ENCODE data around the gene NUDT13. TPM values are rescaled to one million over a fixed set of nuclear protein-coding genes. Genes with fewer than 3 reads are reported as not detected.

NUDT13 gene
- total RNA-seq, 4 donors from 2014 or later, result 1.3 to 3.4 (median 2.5) TPM

- intact Hi-C loops (cut with DNase I), result no loop called here
- WGBS, result 96% methylated on average over 1 of the region's 1 CpG
- no peaks in the 10 kb centered on the region for H3K27me3 ChIP-seq
These were observed 5.8 kb downstream of the NUDT13 start for GRCh38 chr10:73116017-73116416.

GRCh38 chr10:73117976-73118743 is 7.9 kb downstream of the NUDT13 start:
- peaks cover 4 to 40% (median 20%) of the 10 kb centered on the region in 4 donors for H3K36me3 ChIP-seq
- no peak for TF ChIP-seq POLR2AphosphoS5 (IDR thresholded peaks at IDR 0.05)
- H3K27me3 ChIP-seq, result no peaks in the 10 kb centered on the region
- H3K4me1 ChIP-seq, result peaks cover 9 to 15% (median 10%) of the 10 kb centered on the region in 4 donors
- H3K27ac ChIP-seq (replicated peaks in 1 of 4), result peak overlapping the region in 2 of 4 donors; percentile 24 to 29
- H3K4me3 ChIP-seq, result no peak overlapping the region
- no peak for DNase-seq (ENCODE audit: extremely low spot score)
- WGBS, result 48% methylated on average over 5 of the region's 5 CpGs
- H3K9me3 ChIP-seq, result no peaks in the 10 kb centered on the region
- intact Hi-C loops (cut with DNase I), result no loop called here

More at GRCh38 chr10:73116017-73116416, 5.8 kb downstream of the NUDT13 start:
- no peak overlapping the region for H3K27ac ChIP-seq (replicated peaks in 1 of 4)
- peaks cover 4 to 34% (median 10%) of the 10 kb centered on the region in 4 donors for H3K36me3 ChIP-seq
- H3K9me3 ChIP-seq, result no peaks in the 10 kb centered on the region
- no peak overlapping the region for H3K4me3 ChIP-seq
- no peak for DNase-seq (ENCODE audit: extremely low spot score)
- H3K4me1 ChIP-seq, result peaks cover 9 to 20% (median 12%) of the 10 kb centered on the region in 4 donors
- TF ChIP-seq POLR2AphosphoS5 (IDR thresholded peaks at IDR 0.05) (no peak), EP300 (IDR thresholded peaks at IDR 0.05) (no peak), CTCF (IDR thresholded peaks at IDR 0.05) (no peak), POLR2A (IDR thresholded peaks at IDR 0.05; ENCODE audit: low read depth) (no peak)

- H3K36me3 ChIP-seq, result peaks cover 4 to 53% (median 32%) of the 10 kb centered on the region in 4 donors
- no peaks in the 10 kb centered on the region for H3K27me3 ChIP-seq
- intact Hi-C loops (cut with DNase I), result no loop called here
- no peak for TF ChIP-seq POLR2A (IDR thresholded peaks at IDR 0.05; ENCODE audit: low read depth)
- TF ChIP-seq POLR2AphosphoS5 (IDR thresholded peaks at IDR 0.05), result no peak
- TF ChIP-seq CTCF (IDR thresholded peaks at IDR 0.05), result no peak
- no peak for TF ChIP-seq EP300 (IDR thresholded peaks at IDR 0.05)
- no peaks in the 10 kb centered on the region for H3K9me3 ChIP-seq
- DNase-seq (ENCODE audit: extremely low spot score), result no peak
- no peak overlapping the region for H3K27ac ChIP-seq (replicated peaks in 1 of 4)
- H3K4me3 ChIP-seq, result no peak overlapping the region
- WGBS, result 92% methylated on average over 1 of the region's 1 CpG
- H3K4me1 ChIP-seq, result peaks cover 3 to 15% (median 10%) of the 10 kb centered on the region in 4 donors
These were observed 9.2 kb downstream of the NUDT13 start for GRCh38 chr10:73119457-73119856.

GRCh38 chr10:73119952-73120351 is 9.7 kb downstream of the NUDT13 start:
- no peaks in the 10 kb centered on the region for H3K9me3 ChIP-seq
- H3K4me3 ChIP-seq, result no peak overlapping the region
- H3K27me3 ChIP-seq, result no peaks in the 10 kb centered on the region
- DNase-seq (ENCODE audit: extremely low spot score), result no peak
- intact Hi-C loops (cut with DNase I), result no loop called here
- TF ChIP-seq POLR2A (IDR thresholded peaks at IDR 0.05; ENCODE audit: low read depth), result no peak
- H3K36me3 ChIP-seq, result peaks cover 4 to 55% (median 36%) of the 10 kb centered on the region in 4 donors
- 88% methylated on average over 4 of the region's 4 CpGs for WGBS
- H3K4me1 ChIP-seq, result peaks cover 3 to 15% (median 10%) of the 10 kb centered on the region in 4 donors
- no peak overlapping the region for H3K27ac ChIP-seq (replicated peaks in 1 of 4)

GRCh38 chr10:73126343-73126742 is 16.1 kb downstream of the NUDT13 start:
- Histone ChIP-seq H3K36me3 (peaks cover 0 to 84% (median 80%) of the 10 kb centered on the region in 4 donors), H3K27ac (replicated peaks in 1 of 4) (no peak overlapping the region), H3K4me3 (no peak overlapping the region), H3K4me1 (no peaks in the 10 kb centered on the region), H3K9me3 (no peaks in the 10 kb centered on the region), H3K27me3 (no peaks in the 10 kb centered on the region)
- intact Hi-C loops (cut with DNase I), result no loop called here
- 90% methylated on average over 2 of the region's 2 CpGs for WGBS
- TF ChIP-seq POLR2A (IDR thresholded peaks at IDR 0.05; ENCODE audit: low read depth), result no peak
- TF ChIP-seq EP300 (IDR thresholded peaks at IDR 0.05), result no peak
- no peak for TF ChIP-seq CTCF (IDR thresholded peaks at IDR 0.05)
- TF ChIP-seq POLR2AphosphoS5 (IDR thresholded peaks at IDR 0.05), result no peak
- no peak for DNase-seq (ENCODE audit: extremely low spot score)

All from esophagus muscularis mucosa (tissue), 4 donors.